H1 (cell line): ENCODE data around the gene ETS1. TPM values are rescaled to one million over a fixed set of nuclear protein-coding genes. Genes with fewer than 3 reads are reported as not detected.

Source experiments
- CTCF ChIA-PET: fragments of 300-600 bp; sonication (Branson Sonifier 250); formaldehyde crosslinking; loops from one replicate; lab custom pipeline; 2021; ENCODE audit not compliant: partially characterized antibody; lab: Charles Lee
- POLR2A ChIA-PET: fragments of 300-600 bp; sonication (Branson Sonifier 250); formaldehyde crosslinking; loops from one replicate; lab custom pipeline; 2021; ENCODE audit warnings: inconsistent platforms; ENCODE audit not compliant: partially characterized antibody; lab: Charles Lee
- DNase-seq, 2 experiments: peaks; one replicate each; pipeline versions ENCODE4 v3.0.0 to v3.0.0-alpha.2; 2010 to 2022; ENCODE audit warnings: low spot score in 2 of 2, low read depth in 1 of 2, mixed read lengths in 1 of 2
- FAIRE-seq: peaks from 2 replicates; lab custom pipeline; 2011; peaks lifted over from hg19 to GRCh38; lab: Jason Lieb, UNC
- H2AFZ ChIP-seq: 2 replicates; pipeline ENCODE4 v1.8.1; 2012; ENCODE audit warnings: low read length, inconsistent platforms
- H2AK5ac ChIP-seq: 2 replicates; pipeline ENCODE4 v1.6.1; 2013; ENCODE audit warnings: low read depth, low read length
- H2BK120ac ChIP-seq: replicated peaks from 2 replicates; pipeline ENCODE3; 2013; ENCODE audit warnings: low read depth, low read length, inconsistent platforms
- H2BK12ac ChIP-seq: 2 replicates; pipeline ENCODE4 v1.6.1; 2013; ENCODE audit warnings: low read depth, low read length
- H2BK15ac ChIP-seq: 2 replicates; pipeline ENCODE4 v1.6.1; 2013; ENCODE audit warnings: low read length
- H2BK20ac ChIP-seq: 2 replicates; pipeline ENCODE4 v1.6.1; 2013; ENCODE audit warnings: low read length
- H2BK5ac ChIP-seq: 2 replicates; pipeline ENCODE4 v1.6.1; 2013; ENCODE audit warnings: low read depth, low read length
- H3K14ac ChIP-seq: 2 replicates; pipeline ENCODE4 v1.6.1; 2013; ENCODE audit warnings: inconsistent platforms; ENCODE audit not compliant: insufficient read length
- H3K18ac ChIP-seq: 2 replicates; pipeline ENCODE4 v1.6.1; 2013; ENCODE audit warnings: low read length; ENCODE audit errors: extremely low read depth
- H3K23ac ChIP-seq: 2 replicates; pipeline ENCODE4 v1.6.1; 2013; ENCODE audit warnings: inconsistent platforms; ENCODE audit not compliant: insufficient read length
- H3K23me2 ChIP-seq: 2 replicates; pipeline ENCODE4 v1.6.1; 2013; ENCODE audit warnings: low read depth, low read length
- H3K27ac ChIP-seq: 2 replicates; pipeline ENCODE4 v1.6.1; 2011; ENCODE audit warnings: low read depth, low read length, inconsistent platforms
- H3K27me3 ChIP-seq, 4 experiments: replicated peaks in 1 of 4; 1 replicate in 1 of 4; 2 replicates in 3 of 4; pipeline versions ENCODE4 v1.6.1 to v1.8.1; 2011 to 2013; ENCODE audit warnings: low read length in 3 of 4, mild to moderate bottlenecking in 3 of 4, inconsistent platforms in 2 of 4, mixed read lengths in 2 of 4, moderate library complexity in 1 of 4; ENCODE audit not compliant: control insufficient read depth in 3 of 4, insufficient read depth in 3 of 4; ENCODE audit errors: extremely low read depth in 1 of 4
- H3K36me3 ChIP-seq, 4 experiments: 2 replicates each; pipeline versions ENCODE4 v1.6.1 to v1.8.1; 2011 to 2013; ENCODE audit warnings: mild to moderate bottlenecking in 4 of 4, low read length in 3 of 4, moderate library complexity in 2 of 4, control low read depth in 1 of 4, inconsistent platforms in 1 of 4; ENCODE audit not compliant: insufficient read depth in 4 of 4, control insufficient read depth in 2 of 4
- H3K4ac ChIP-seq: replicated peaks from 2 replicates; pipeline ENCODE3; 2013; ENCODE audit warnings: low read length, low read depth, mixed read lengths, inconsistent platforms; ENCODE audit not compliant: insufficient read length
- H3K4me1 ChIP-seq, 4 experiments: replicated peaks in 1 of 4; 1 replicate in 1 of 4; 2 replicates in 3 of 4; pipeline versions ENCODE4 v1.6.1 to v1.8.1; 2011 to 2013; ENCODE audit warnings: low read length in 3 of 4, inconsistent platforms in 2 of 4, mixed read lengths in 1 of 4; ENCODE audit not compliant: insufficient read depth in 4 of 4, control insufficient read depth in 3 of 4
- H3K4me2 ChIP-seq, 2 experiments: 2 replicates each; pipeline versions ENCODE4 v1.6.1 to v1.8.1; 2011 to 2013; ENCODE audit warnings: low read depth in 2 of 2, low read length in 2 of 2, control low read depth in 1 of 2, inconsistent platforms in 1 of 2, mild to moderate bottlenecking in 1 of 2; ENCODE audit not compliant: insufficient read depth in 1 of 2
- H3K4me3 ChIP-seq, 4 experiments: fragments of 200-600, 300-600 bp in 1 of 4; sonication (generic), shearing (Covaris generic), sonication (Bioruptor Twin) in 1 of 4; 2 replicates each; pipeline versions ENCODE4 v1.5.1 to v1.8.1; 2011 to 2016; ENCODE audit warnings: low read length in 4 of 4, low read depth in 3 of 4, control low read depth in 2 of 4, inconsistent platforms in 2 of 4, mild to moderate bottlenecking in 2 of 4, mixed read lengths in 1 of 4, moderate library complexity in 1 of 4; ENCODE audit not compliant: insufficient read depth in 2 of 4; ENCODE audit errors: extremely low read depth in 1 of 4
- H3K56ac ChIP-seq: replicated peaks from 2 replicates; pipeline ENCODE3; 2013; ENCODE audit warnings: low read depth, mild to moderate bottlenecking, mixed read lengths, low read length, inconsistent platforms; ENCODE audit not compliant: insufficient read length
- H3K79me1 ChIP-seq: 2 replicates; pipeline ENCODE4 v1.6.1; 2013; ENCODE audit warnings: low read depth, low read length, control low read depth
- H3K79me2 ChIP-seq, 2 experiments: 2 replicates each; pipeline versions ENCODE4 v1.6.1 to v1.8.1; 2012 to 2013; ENCODE audit warnings: low read length in 2 of 2, mild to moderate bottlenecking in 2 of 2, inconsistent platforms in 1 of 2; ENCODE audit not compliant: insufficient read depth in 2 of 2, control insufficient read depth in 1 of 2
- H3K9ac ChIP-seq, 4 experiments: replicated peaks in 1 of 4; 1 replicate in 1 of 4; 2 replicates in 3 of 4; pipeline versions ENCODE4 v1.6.1 to v1.8.1; 2011 to 2013; ENCODE audit warnings: low read depth in 3 of 4, low read length in 3 of 4, control low read depth in 2 of 4, mild to moderate bottlenecking in 2 of 4, moderate library complexity in 2 of 4, inconsistent platforms in 1 of 4; ENCODE audit errors: extremely low read depth in 1 of 4
- H3K9me3 ChIP-seq, 2 experiments: 2 replicates each; pipeline versions ENCODE4 v1.6.1 to v1.8.1; 2012 to 2013; ENCODE audit warnings: mild to moderate bottlenecking in 2 of 2, moderate library complexity in 2 of 2, control low read depth in 1 of 2, inconsistent platforms in 1 of 2, low read depth in 1 of 2, low read length in 1 of 2, mixed read lengths in 1 of 2; ENCODE audit not compliant: insufficient read depth in 2 of 2
- H4K20me1 ChIP-seq, 2 experiments: replicated peaks in 1 of 2; 2 replicates each; pipeline versions ENCODE3 to v1.8.1; 2011 to 2013; ENCODE audit warnings: inconsistent platforms in 2 of 2, low read length in 2 of 2, mild to moderate bottlenecking in 1 of 2; ENCODE audit not compliant: insufficient read depth in 2 of 2, control insufficient read depth in 1 of 2
- H4K5ac ChIP-seq: 2 replicates; pipeline ENCODE4 v1.6.1; 2013; ENCODE audit warnings: low read length, low read depth, mixed read lengths, inconsistent platforms; ENCODE audit not compliant: insufficient read length
- H4K8ac ChIP-seq: 2 replicates; pipeline ENCODE4 v1.8.0; 2013; ENCODE audit warnings: mild to moderate bottlenecking, moderate library complexity, low read length, inconsistent platforms; ENCODE audit not compliant: insufficient read depth; ENCODE audit errors: extremely low read depth
- H4K91ac ChIP-seq: replicated peaks from 2 replicates; pipeline ENCODE3; 2013; ENCODE audit warnings: low read length, mixed read lengths, inconsistent platforms; ENCODE audit not compliant: insufficient read length
- JUN ChIP-seq: IDR thresholded peaks from 2 replicates; pipeline ENCODE4 v1.6.1; 2011; ENCODE audit warnings: low read depth, mild to moderate bottlenecking, improper control_type of control experiment, low read length
- MAX ChIP-seq: IDR thresholded peaks from 2 replicates; pipeline ENCODE4 v1.6.1; 2012; ENCODE audit warnings: inconsistent platforms
- WGBS, 2 experiments: shearing (Covaris generic) in 1 of 2; methylation state at CpG; one replicate each; pipeline versions ENCODE4 v1.1.6 to v1.1.7; 2013 to 2015; ENCODE audit warnings: low lambda C conversion rate in 2 of 2, mixed read lengths in 2 of 2, inconsistent platforms in 1 of 2, low coverage in 1 of 2, missing lambda C conversion rate in 1 of 2; ENCODE audit not compliant: insufficient replicate concordance in 2 of 2, insufficient coverage in 1 of 2, insufficient read length in 1 of 2; ENCODE audit errors: extremely low coverage in 1 of 2, missing lambda C conversion rate in 1 of 2; 5-methylcytosine and 5-hydroxymethylcytosine counted together
- polyA plus RNA-seq, 7 experiments: library from polyadenylated mRNA; depleted of rRNA in 3 of 7; stranded (reverse) in 5 of 7; unstranded in 2 of 7; fragments of >200 nt in 5 of 7; fragments of 200-250 nt in 2 of 7; gene quantifications; 1 replicate in 5 of 7; 2 replicates in 1 of 7; 4 replicates in 1 of 7; pipeline versions ENCODE4 v1.2.1 to v1.2.3, GENCODE V29; 2011 to 2013; ENCODE audit warnings: missing spikeins in 2 of 7, mixed read lengths in 2 of 7
- total RNA-seq: library from RNA; stranded (reverse); fragmentation: NEBNext Ultra II Directional; extraction: Animal tissue kit (Norgen Biotek cat#: 25700); gene quantifications from 2 replicates; pipeline ENCODE4 v1.2.1, GENCODE V29; 2021

ETS1 gene
- total and polyA plus RNA-seq, 2 of the 8 experiments (the other 6 are each of a cell fraction or from before 2014, with no cell fraction given) = 10.0 to 35.3 TPM

- Histone ChIP-seq H3K79me2 (no peaks in the 10 kb centered on the region), H2AK5ac (no peak overlapping the region), H4K91ac (no peak overlapping the region), H4K5ac (no peak overlapping the region), H3K27ac (no peak overlapping the region), H3K36me3 (no peaks in the 10 kb centered on the region), H3K79me1 (no peaks in the 10 kb centered on the region), H2BK15ac (no peak overlapping the region), H3K23ac (no peak overlapping the region), H4K8ac (no peak overlapping the region), H3K9ac (no peak overlapping the region), H3K9me3 (no peaks in the 10 kb centered on the region), H3K56ac (no peak overlapping the region), H3K27me3 (peaks cover 0 to 3% (median 0%) of the 10 kb centered on the region in 4 experiments; a peak in 4 of 7 replicates), H3K4me1 (peaks cover 2 to 8% (median 3%) of the 10 kb centered on the region in 4 experiments; a peak in 6 of 7 replicates), H2BK5ac (no peak overlapping the region), H3K23me2 (no peaks in the 10 kb centered on the region), H3K4me2 (no peak overlapping the region), H2BK20ac (no peak overlapping the region), H3K14ac (no peak overlapping the region), H3K4me3 (no peak overlapping the region), H2BK12ac (no peak overlapping the region), H4K20me1 (no peaks in the 10 kb centered on the region), H3K18ac (no peak overlapping the region), H3K4ac (no peak overlapping the region), H2AFZ (no peak overlapping the region), H2BK120ac (no peak overlapping the region)
- WGBS, 2 experiments = 75% methylated on average over 15 of the region's 18 CpGs; no CpG with 5 or more reads in 1 of the 2 experiments
- FAIRE-seq = no peak
- peak in 1 of 2 experiments; percentile 43 for DNase-seq
- POLR2A ChIA-PET = interaction anchor here (0.9 kb wide), 1 partner anchor 9 kb away, joined by 4 read pairs; no protein-coding TSS in a partner anchor
- CTCF ChIA-PET = interaction anchor here (0.8 to 22.9 kb wide), 16 partner anchors 1 to 467 kb away, joined by 3 to 319 read pairs (median 4); partner anchors contain the start of gene ETS1
- TF ChIP-seq JUN (no peak), MAX (0 out of 2 replicates have a peak, but pooled peaks have one; percentile 17)
These were observed 37.2 kb upstream of the ETS1 start for GRCh38 chr11:128624269-128625175.
